ENCODE measurements around the gene ACAD9.
"Not testable (repeated sequence)": the region's sequence is repeated elsewhere in the genome, so short reads cannot be mapped to it uniquely, and the experiment has no call there.

ACAD9 gene

DNA sequence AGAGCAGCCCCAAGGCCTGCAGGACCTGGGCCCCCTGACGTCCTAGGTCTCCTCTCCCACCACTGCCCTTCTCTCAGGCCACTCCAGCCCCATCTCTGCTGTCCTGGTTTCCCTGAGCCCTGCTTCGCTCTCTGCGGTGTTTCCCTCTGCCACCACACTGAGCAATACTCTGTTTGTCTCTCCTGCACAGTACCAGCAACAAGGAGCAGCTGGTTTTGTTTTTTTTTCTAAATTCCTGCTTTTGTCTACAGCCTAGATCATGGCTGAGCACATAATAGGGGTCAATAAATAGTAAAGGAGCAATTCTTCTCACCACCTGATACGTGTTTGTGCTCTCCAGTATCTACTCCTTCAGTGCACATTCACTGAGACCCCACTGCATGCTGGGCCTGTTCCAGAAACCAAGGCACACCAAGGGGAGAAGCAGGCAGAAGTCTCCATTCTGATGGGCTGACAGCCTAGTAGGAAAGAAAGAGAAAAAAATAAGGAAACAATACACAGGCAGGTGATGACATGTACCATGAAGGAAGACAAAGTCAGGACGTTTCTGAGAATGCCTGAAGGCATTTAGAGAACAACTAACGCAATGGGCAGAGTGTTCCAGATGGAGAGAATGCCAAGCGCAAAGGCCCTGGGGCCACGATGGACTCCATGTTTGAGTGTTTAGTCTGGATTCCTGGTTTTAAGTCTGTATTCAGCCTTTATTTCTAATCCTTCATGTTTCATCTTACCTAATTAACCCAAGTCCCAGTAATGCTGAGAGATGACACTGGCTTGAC lies 6.0 kb upstream of the ACAD9 start:
- DNase-seq (ENCODE audit: low read depth), result no peak
- H3K4me3 ChIP-seq (ENCODE audit: low read length), result no peak overlapping the region

DNA sequence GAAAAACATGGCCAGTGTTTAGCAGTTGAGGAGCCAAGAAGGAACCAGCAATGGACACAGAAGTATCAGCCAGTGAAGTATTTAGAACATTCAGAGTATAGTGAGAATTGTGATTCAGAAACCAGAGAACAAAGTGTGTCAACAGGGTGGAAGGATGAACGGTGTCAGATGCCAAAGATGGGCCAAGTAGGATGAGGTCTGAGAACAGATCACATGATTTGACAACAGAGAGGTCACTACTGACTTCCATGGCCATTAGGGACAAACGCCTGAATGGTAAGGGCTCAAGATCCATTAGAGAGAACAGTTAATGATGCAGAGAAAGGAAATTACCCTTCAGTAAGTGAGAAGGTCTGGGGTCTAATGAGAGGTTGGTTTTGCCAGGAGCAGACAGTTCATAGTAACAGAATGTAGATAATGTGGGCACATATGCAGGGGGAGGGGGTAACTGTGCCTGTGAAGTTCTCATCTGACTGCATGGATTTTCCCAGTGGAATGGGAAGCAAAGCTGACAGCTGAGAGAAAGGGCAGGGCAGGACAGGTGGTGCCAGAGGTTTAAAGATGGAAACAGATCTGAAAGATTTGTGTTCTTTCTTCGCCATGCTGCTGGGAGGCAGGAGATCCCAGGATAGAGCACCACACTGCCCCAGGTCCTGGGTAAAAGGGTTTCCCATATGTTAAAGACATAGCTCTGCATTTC lies 4.8 kb upstream of the ACAD9 start:
- TF ChIP-seq, protein P1, sequence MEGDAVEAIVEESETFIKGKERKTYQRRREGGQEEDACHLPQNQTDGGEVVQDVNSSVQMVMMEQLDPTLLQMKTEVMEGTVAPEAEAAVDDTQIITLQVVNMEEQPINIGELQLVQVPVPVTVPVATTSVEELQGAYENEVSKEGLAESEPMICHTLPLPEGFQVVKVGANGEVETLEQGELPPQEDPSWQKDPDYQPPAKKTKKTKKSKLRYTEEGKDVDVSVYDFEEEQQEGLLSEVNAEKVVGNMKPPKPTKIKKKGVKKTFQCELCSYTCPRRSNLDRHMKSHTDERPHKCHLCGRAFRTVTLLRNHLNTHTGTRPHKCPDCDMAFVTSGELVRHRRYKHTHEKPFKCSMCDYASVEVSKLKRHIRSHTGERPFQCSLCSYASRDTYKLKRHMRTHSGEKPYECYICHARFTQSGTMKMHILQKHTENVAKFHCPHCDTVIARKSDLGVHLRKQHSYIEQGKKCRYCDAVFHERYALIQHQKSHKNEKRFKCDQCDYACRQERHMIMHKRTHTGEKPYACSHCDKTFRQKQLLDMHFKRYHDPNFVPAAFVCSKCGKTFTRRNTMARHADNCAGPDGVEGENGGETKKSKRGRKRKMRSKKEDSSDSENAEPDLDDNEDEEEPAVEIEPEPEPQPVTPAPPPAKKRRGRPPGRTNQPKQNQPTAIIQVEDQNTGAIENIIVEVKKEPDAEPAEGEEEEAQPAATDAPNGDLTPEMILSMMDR (conservative IDR thresholded peaks at IDR 0.05; ENCODE audit: low read depth, low read length), result no peak
- DNase-seq (ENCODE audit: low read depth), result no peak
- H3K4me3 ChIP-seq (ENCODE audit: low read length), result no peak overlapping the region

More for the DNA sequence above, 6.0 kb upstream of the ACAD9 start:
- TF ChIP-seq, protein P1 (conservative IDR thresholded peaks at IDR 0.05; ENCODE audit: low read depth, low read length), result no peak

DNA sequence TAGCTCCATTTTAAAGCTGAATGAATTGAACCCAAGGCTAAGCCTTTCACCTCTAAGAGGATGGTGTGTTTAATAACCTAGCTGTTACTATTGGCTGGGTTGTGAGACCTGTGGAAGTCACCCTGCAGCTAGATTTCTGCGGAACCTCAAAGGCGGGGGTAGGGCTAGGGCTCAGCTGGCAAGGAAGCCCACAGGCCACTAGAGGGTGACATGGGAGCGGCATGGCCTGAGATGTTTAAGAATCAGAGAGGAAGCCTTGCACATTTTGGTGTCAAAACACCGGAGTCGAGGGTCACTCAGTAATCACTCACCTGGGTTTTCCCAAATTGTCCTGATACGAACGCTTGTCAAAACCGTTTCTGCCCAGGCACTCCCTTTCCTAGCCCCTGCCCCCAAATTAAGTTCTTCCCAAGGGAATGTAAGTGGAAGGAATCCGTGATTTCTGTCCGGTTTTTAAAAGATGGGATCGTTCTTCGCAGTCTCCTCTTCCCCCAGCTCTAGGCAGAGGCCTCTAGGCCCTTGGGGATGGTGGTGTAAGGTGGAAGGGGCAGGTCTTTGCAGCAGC lies 3.8 kb upstream of the ACAD9 start:
- TF ChIP-seq, protein P1 (conservative IDR thresholded peaks at IDR 0.05; ENCODE audit: low read depth, low read length), result peak; percentile 65
- H3K4me3 ChIP-seq (ENCODE audit: low read length), result no peak overlapping the region
- DNase-seq (ENCODE audit: low read depth), result no peak

DNA sequence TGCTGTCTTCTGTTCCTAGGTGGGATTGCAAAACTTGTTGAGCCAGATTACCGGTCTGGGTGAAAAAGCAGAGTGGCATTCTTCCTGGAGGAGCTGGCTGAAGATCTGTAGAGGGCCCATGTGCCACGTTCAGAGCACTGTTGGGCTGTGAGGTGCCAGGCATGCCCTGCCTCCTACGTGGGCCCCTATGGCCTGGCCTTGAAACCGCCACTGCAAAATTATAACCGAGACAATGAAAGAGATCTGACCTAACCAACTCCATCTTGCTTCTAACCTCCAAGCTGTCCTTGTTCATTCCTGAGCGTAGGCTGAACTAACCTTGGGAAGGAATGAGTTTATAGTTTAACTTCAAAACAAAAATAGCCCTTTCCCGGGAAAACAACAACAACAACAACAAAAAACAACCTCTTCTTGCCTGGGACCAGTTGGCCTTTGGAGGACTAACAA lies 1.4 kb upstream of the ACAD9 start:
- H3K4me3 ChIP-seq (ENCODE audit: low read length), result peak overlapping the region; percentile 71
- TF ChIP-seq, protein P1 (conservative IDR thresholded peaks at IDR 0.05; ENCODE audit: low read depth, low read length), result no peak
- no peak for DNase-seq (ENCODE audit: low read depth)

DNA sequence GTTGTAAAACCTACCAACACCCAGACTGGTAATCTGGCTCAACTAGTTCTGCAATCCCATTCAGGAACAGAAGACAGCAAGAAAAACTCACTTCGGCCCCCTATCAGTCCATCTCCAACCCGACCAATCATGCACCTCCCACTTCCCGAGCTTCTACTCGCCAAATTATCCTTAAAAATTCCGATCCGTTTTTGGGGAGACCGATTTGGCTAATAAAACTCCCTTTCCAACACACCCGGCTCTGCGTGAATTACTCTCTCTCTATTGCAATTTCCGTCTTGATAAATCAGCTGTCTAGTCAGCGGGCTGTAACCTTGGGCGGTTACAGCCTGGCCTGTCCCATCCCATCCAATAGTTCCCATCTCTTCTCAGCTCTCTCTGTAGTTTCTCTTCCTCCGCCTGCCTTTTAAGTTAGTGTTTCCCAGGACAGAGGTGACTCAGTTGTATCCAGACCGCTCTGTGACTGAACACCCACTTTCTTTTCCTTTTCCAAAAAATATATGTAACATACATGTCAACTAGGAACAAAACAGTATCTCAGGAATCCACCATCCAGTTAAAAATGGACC lies 780 bp upstream of the ACAD9 start:
- TF ChIP-seq, protein P1 (conservative IDR thresholded peaks at IDR 0.05; ENCODE audit: low read depth, low read length), result no peak
- H3K4me3 ChIP-seq (ENCODE audit: low read length), result peak overlapping the region; percentile 71
- DNase-seq (ENCODE audit: low read depth), result peak; percentile 7

DNA sequence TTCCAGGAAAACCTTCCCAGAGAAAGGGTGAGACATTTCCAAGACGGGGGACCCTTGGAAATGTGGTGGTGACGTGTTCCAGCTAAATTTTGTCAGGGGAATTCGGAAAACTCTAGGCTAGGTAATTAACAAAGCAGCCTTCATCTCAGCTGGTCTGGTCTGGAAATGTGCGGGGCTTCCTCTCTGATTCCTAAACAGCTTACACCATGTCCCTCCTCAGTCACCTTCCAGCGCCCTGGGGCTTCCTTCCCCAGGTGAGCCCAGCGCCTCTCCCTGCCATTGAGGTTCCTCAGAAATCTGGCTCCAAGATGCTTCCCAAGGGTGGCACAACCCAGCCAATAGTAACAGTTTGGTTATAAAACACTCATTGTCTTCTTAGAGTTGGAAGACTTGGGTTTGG lies 571 bp downstream of the ACAD9 start:
- H3K4me3 ChIP-seq (ENCODE audit: low read length), result peak overlapping the region; percentile 71
- no peak for DNase-seq (ENCODE audit: low read depth)

DNA sequence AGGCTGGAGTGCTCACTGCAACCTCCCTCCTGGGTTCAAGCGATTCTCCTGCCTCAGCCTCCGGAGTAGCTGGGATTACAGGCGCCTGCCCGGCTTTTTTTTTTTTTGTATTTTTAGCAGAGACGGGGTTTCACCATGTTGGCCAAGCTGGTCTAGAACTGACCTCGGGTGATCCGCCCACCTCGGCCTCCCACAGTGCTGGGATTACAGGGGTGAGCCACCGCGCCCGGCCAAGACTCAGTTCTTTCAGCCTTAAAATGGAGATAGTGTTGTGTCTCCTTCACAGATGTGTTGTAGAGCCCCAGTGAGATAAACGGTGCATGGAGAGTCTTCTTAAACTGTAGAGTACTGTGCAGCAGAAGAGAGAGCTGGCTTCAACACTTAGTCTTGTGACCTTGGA lies 1.0 kb downstream of the ACAD9 start:
- DNase-seq (ENCODE audit: low read depth), result not testable (repeated sequence)
- peak overlapping the region; percentile 71 for H3K4me3 ChIP-seq (ENCODE audit: low read length)

More for the DNA sequence above, 571 bp downstream of the ACAD9 start:
- TF ChIP-seq, protein P1 (conservative IDR thresholded peaks at IDR 0.05; ENCODE audit: low read depth, low read length), result no peak

Measured in retinal pigment epithelial cell (primary cell).